Ishikawa (cell line): ENCODE results near the gene PGAM5.

Experiments
- CEBPB ChIP-seq: IDR thresholded peaks from 2 replicates; pipeline ENCODE4 v1.6.1; 2012
- EGR1 ChIP-seq: IDR thresholded peaks from 2 replicates; pipeline ENCODE4 v1.6.1; 2012
- EP300 ChIP-seq: IDR thresholded peaks from 2 replicates; pipeline ENCODE4 v1.6.1; 2012; ENCODE audit warnings: borderline replicate concordance
- FOXM1 ChIP-seq: IDR thresholded peaks from 2 replicates; pipeline ENCODE4 v1.6.1; 2012; ENCODE audit warnings: low read depth, borderline replicate concordance
- MAX ChIP-seq: IDR thresholded peaks from 2 replicates; pipeline ENCODE4 v1.6.1; 2012
- RAD21 ChIP-seq: IDR thresholded peaks from 2 replicates; pipeline ENCODE4 v1.6.1; 2012; ENCODE audit warnings: low read depth
- REST ChIP-seq: IDR thresholded peaks from 2 replicates; pipeline ENCODE4 v1.6.1; 2012; ENCODE audit warnings: low read depth, mild to moderate bottlenecking
- TAF1 ChIP-seq: IDR thresholded peaks from 2 replicates; pipeline ENCODE4 v1.6.1; 2012; ENCODE audit warnings: low read depth, mild to moderate bottlenecking
- TEAD4 ChIP-seq: IDR thresholded peaks from 2 replicates; pipeline ENCODE4 v1.6.1; 2012
- ZBTB7A ChIP-seq: IDR thresholded peaks from 2 replicates; pipeline ENCODE4 v1.6.1; 2012; ENCODE audit warnings: low read depth

GRCh38 chr12:132686825-132687210 lies 23.8 kb upstream of the PGAM5 start:
- TF ChIP-seq CEBPB (no peak), ZBTB7A (no peak), EP300 (no peak), TEAD4 (no peak), REST (no peak), FOXM1 (no peak), MAX (no peak), RAD21 (no peak), TAF1 (no peak), EGR1 (no peak)
